ENCODE measurements around the gene CFTR.
A peak's percentile ranks its signal among the peaks of the same experiment; 100 is the strongest.

CFTR gene

GRCh38 chr7:117686311-117686935 lies 206.6 kb downstream of the CFTR start:
- no peak overlapping the region for H3K4me3 ChIP-seq (ENCODE audit: low read length, poor library complexity, severe bottlenecking)
- H2AFZ ChIP-seq (ENCODE audit: low read length) = 0 out of 2 replicates have a peak overlapping the region, but pooled peaks have one; percentile 21
- H3K9ac ChIP-seq (ENCODE audit: low read depth, low read length, poor library complexity, severe bottlenecking) = no peak overlapping the region

DNA sequence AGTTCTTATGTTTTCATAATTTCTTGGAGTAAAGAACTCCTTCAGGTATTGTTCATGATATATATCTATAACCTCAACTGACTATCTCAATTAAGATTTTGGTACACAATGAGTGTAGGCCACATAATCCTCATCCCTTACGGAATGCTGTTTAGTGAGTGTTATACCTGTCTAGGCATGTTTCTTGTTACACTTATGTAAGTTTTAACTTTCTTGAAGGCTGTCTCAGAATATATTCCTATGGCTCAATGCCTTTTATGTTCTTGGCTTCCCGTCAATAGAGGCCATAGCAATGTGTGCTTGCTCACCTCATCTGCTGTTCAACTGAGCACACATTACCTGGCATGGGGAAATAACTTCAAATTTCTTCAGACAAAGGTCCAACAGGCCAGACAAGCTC lies 208.3 kb downstream of the CFTR start:
- H3K4me2 ChIP-seq (ENCODE audit: low read depth, low read length, poor library complexity, severe bottlenecking) = no peak overlapping the region
- no peaks in the 10 kb centered on the region for H4K20me1 ChIP-seq (ENCODE audit: insufficient read depth, low read length, poor library complexity, severe bottlenecking)
- H3K9me2 ChIP-seq (replicated peaks; ENCODE audit: low read depth, low read length) = no peaks in the 10 kb centered on the region
- no peak overlapping the region for H3K4me3 ChIP-seq (ENCODE audit: low read length, poor library complexity, severe bottlenecking)
- no peak overlapping the region for H2AFZ ChIP-seq (ENCODE audit: low read length)
- no peaks in the 10 kb centered on the region for H3K36me3 ChIP-seq (ENCODE audit: insufficient read depth, low read length)
- no peaks in the 10 kb centered on the region for H3K27me3 ChIP-seq (ENCODE audit: insufficient read depth, low read length, poor library complexity, severe bottlenecking)
- TF ChIP-seq, protein P1, sequence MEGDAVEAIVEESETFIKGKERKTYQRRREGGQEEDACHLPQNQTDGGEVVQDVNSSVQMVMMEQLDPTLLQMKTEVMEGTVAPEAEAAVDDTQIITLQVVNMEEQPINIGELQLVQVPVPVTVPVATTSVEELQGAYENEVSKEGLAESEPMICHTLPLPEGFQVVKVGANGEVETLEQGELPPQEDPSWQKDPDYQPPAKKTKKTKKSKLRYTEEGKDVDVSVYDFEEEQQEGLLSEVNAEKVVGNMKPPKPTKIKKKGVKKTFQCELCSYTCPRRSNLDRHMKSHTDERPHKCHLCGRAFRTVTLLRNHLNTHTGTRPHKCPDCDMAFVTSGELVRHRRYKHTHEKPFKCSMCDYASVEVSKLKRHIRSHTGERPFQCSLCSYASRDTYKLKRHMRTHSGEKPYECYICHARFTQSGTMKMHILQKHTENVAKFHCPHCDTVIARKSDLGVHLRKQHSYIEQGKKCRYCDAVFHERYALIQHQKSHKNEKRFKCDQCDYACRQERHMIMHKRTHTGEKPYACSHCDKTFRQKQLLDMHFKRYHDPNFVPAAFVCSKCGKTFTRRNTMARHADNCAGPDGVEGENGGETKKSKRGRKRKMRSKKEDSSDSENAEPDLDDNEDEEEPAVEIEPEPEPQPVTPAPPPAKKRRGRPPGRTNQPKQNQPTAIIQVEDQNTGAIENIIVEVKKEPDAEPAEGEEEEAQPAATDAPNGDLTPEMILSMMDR (conservative IDR thresholded peaks at IDR 0.05; ENCODE audit: low read length) = no peak
- no peak for TF ChIP-seq EZH2phosphoT487 (IDR thresholded peaks at IDR 0.05; ENCODE audit: borderline replicate concordance)
- H3K9ac ChIP-seq (ENCODE audit: low read depth, low read length, poor library complexity, severe bottlenecking) = no peak overlapping the region
- no peaks in the 10 kb centered on the region for H3K79me2 ChIP-seq (ENCODE audit: insufficient read depth, low read length)
- H3F3A ChIP-seq (ENCODE audit: low read depth) = no peaks in the 10 kb centered on the region
- H3K4me1 ChIP-seq (ENCODE audit: insufficient read depth, low read length, poor library complexity, severe bottlenecking) = peaks cover 9% of the 10 kb centered on the region
- H3K9me3 ChIP-seq (ENCODE audit: insufficient read depth, low read depth, low read length) = no peaks in the 10 kb centered on the region

More at GRCh38 chr7:117686311-117686935, 206.6 kb downstream of the CFTR start:
- Histone ChIP-seq H3K4me2 (ENCODE audit: low read depth, low read length, poor library complexity, severe bottlenecking) (no peak overlapping the region), H3K36me3 (ENCODE audit: insufficient read depth, low read length) (no peaks in the 10 kb centered on the region), H3K79me2 (ENCODE audit: insufficient read depth, low read length) (no peaks in the 10 kb centered on the region), H3K9me2 (replicated peaks; ENCODE audit: low read depth, low read length) (no peaks in the 10 kb centered on the region), H3K9me3 (ENCODE audit: insufficient read depth, low read depth, low read length) (no peaks in the 10 kb centered on the region), H3F3A (ENCODE audit: low read depth) (no peaks in the 10 kb centered on the region), H3K4me1 (ENCODE audit: insufficient read depth, low read length, poor library complexity, severe bottlenecking) (peaks cover 9% of the 10 kb centered on the region), H4K20me1 (ENCODE audit: insufficient read depth, low read length, poor library complexity, severe bottlenecking) (no peaks in the 10 kb centered on the region), H3K27me3 (ENCODE audit: insufficient read depth, low read length, poor library complexity, severe bottlenecking) (no peaks in the 10 kb centered on the region)
- no peak for TF ChIP-seq EZH2phosphoT487 (IDR thresholded peaks at IDR 0.05; ENCODE audit: borderline replicate concordance)
- TF ChIP-seq, protein P1 (conservative IDR thresholded peaks at IDR 0.05; ENCODE audit: low read length) = no peak

DNA sequence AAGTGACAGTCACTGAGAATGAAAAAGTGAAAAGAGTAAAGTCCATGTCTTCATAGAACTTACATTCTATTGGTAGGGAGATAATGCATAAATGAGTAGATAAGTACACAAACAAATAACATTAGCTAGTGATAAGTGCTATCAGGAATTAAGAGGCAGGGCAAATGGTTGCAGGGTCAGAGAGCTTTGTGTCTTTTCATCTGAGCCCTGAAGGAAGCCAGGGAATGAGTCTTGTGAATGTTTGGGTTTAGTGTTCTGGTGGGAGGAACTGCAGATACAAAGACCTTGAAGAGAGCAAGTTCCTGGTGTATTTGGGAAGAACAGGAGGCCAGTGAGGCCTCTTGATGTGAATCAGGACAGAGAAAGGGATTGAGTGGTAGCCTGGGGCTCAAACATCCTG lies 209.6 kb downstream of the CFTR start:
- H3K4me2 ChIP-seq (ENCODE audit: low read depth, low read length, poor library complexity, severe bottlenecking) = no peak overlapping the region
- H2AFZ ChIP-seq (ENCODE audit: low read length) = no peak overlapping the region
- no peak overlapping the region for H3K9ac ChIP-seq (ENCODE audit: low read depth, low read length, poor library complexity, severe bottlenecking)
- H4K20me1 ChIP-seq (ENCODE audit: insufficient read depth, low read length, poor library complexity, severe bottlenecking) = no peaks in the 10 kb centered on the region
- no peaks in the 10 kb centered on the region for H3K9me2 ChIP-seq (replicated peaks; ENCODE audit: low read depth, low read length)
- no peaks in the 10 kb centered on the region for H3K27me3 ChIP-seq (ENCODE audit: insufficient read depth, low read length, poor library complexity, severe bottlenecking)
- H3K4me3 ChIP-seq (ENCODE audit: low read length, poor library complexity, severe bottlenecking) = no peak overlapping the region
- no peaks in the 10 kb centered on the region for H3K79me2 ChIP-seq (ENCODE audit: insufficient read depth, low read length)
- no peaks in the 10 kb centered on the region for H3F3A ChIP-seq (ENCODE audit: low read depth)
- H3K9me3 ChIP-seq (ENCODE audit: insufficient read depth, low read depth, low read length) = no peaks in the 10 kb centered on the region
- TF ChIP-seq, protein P1 (conservative IDR thresholded peaks at IDR 0.05; ENCODE audit: low read length) = no peak
- TF ChIP-seq EZH2phosphoT487 (IDR thresholded peaks at IDR 0.05; ENCODE audit: borderline replicate concordance) = no peak
- no peaks in the 10 kb centered on the region for H3K36me3 ChIP-seq (ENCODE audit: insufficient read depth, low read length)
- peaks cover 9% of the 10 kb centered on the region for H3K4me1 ChIP-seq (ENCODE audit: insufficient read depth, low read length, poor library complexity, severe bottlenecking)
